GM18517 (cell line): ENCODE data around the gene REEP3.
A peak's percentile ranks its signal among the peaks of the same experiment; 100 is the strongest.
"Not testable (repeated sequence)": the region's sequence is repeated elsewhere in the genome, so short reads cannot be mapped to it uniquely, and the experiment has no call there.

Experiments used
- ATAC-seq: cut with Tn5 transposase; IDR thresholded peaks from one replicate; pipeline ENCODE4 v1.9.1; 2021; ENCODE audit warnings: mild to moderate bottlenecking, moderate library complexity; ENCODE audit not compliant: unreplicated experiment

The REEP3 gene

GRCh38 chr10:63520500-63521415, at the start of gene REEP3:
REEP3 (plus strand) TSS chr10:63521401; CDS start chr10:63521546, 145 bp downstream.
- peak; percentile 54 for ATAC-seq

GRCh38 chr10:63474488-63474887, 46.7 kb upstream of the REEP3 start:
- no peak for ATAC-seq

GRCh38 chr10:63477927-63478326, 43.3 kb upstream of the REEP3 start:
- ATAC-seq = no peak

- no peak for ATAC-seq
Observed at GRCh38 chr10:63478564-63478963, 42.6 kb upstream of the REEP3 start.

GRCh38 chr10:63480237-63480636, 41.0 kb upstream of the REEP3 start:
- no peak for ATAC-seq

- ATAC-seq = no peak
Observed at GRCh38 chr10:63481815-63482421, 39.3 kb upstream of the REEP3 start.

GRCh38 chr10:63483983-63484382, 37.2 kb upstream of the REEP3 start:
- no peak for ATAC-seq

- no peak for ATAC-seq
Observed at GRCh38 chr10:63487990-63488389, 33.2 kb upstream of the REEP3 start.

GRCh38 chr10:63489838-63490237, 31.4 kb upstream of the REEP3 start:
- ATAC-seq = no peak

- no peak for ATAC-seq
Observed at GRCh38 chr10:63491588-63492316, 29.4 kb upstream of the REEP3 start.

GRCh38 chr10:63492317-63492690, 28.9 kb upstream of the REEP3 start:
- not testable (repeated sequence) for ATAC-seq

GRCh38 chr10:63493004-63493403, 28.2 kb upstream of the REEP3 start:
- no peak for ATAC-seq

GRCh38 chr10:63494951-63495350, 26.2 kb upstream of the REEP3 start:
- no peak for ATAC-seq

GRCh38 chr10:63496561-63496960, 24.6 kb upstream of the REEP3 start:
- no peak for ATAC-seq

- ATAC-seq = no peak
Observed at GRCh38 chr10:63497321-63497720, 23.9 kb upstream of the REEP3 start.

- ATAC-seq = no peak
Observed at GRCh38 chr10:63498665-63499064, 22.5 kb upstream of the REEP3 start.

GRCh38 chr10:63500551-63500950, 20.6 kb upstream of the REEP3 start:
- ATAC-seq = not testable (repeated sequence)

GRCh38 chr10:63501954-63502353, 19.2 kb upstream of the REEP3 start:
- no peak for ATAC-seq

- ATAC-seq = no peak
Observed at GRCh38 chr10:63502832-63503231, 18.4 kb upstream of the REEP3 start.

- no peak for ATAC-seq
Observed at GRCh38 chr10:63503395-63503794, 17.8 kb upstream of the REEP3 start.

- ATAC-seq = no peak
Observed at GRCh38 chr10:63504145-63504881, 16.9 kb upstream of the REEP3 start.
